Stimulated activated CD4-positive, alpha-beta T cell treated with anti-CD3 and anti-CD28 coated beads, Interleukin-1b, Interleukin-23, amount 100 ng/mL, for 4 hours (primary cell): ENCODE data around the gene RBMS3.
A peak's percentile ranks its signal among the peaks of the same experiment; 100 is the strongest.

Source experiments
- DNase-seq, 2 donors: peaks; one replicate each; pipeline ENCODE4 v3.0.0-alpha.2; 2020; ENCODE audit warnings: low read depth in 2 of 2

Gene RBMS3

GRCh38 chr3:29936766-29937165 is 655.9 kb downstream of the RBMS3 start:
- DNase-seq: no peak

- DNase-seq: no peak
Observed at GRCh38 chr3:29937185-29937584, 656.3 kb downstream of the RBMS3 start.

DNA sequence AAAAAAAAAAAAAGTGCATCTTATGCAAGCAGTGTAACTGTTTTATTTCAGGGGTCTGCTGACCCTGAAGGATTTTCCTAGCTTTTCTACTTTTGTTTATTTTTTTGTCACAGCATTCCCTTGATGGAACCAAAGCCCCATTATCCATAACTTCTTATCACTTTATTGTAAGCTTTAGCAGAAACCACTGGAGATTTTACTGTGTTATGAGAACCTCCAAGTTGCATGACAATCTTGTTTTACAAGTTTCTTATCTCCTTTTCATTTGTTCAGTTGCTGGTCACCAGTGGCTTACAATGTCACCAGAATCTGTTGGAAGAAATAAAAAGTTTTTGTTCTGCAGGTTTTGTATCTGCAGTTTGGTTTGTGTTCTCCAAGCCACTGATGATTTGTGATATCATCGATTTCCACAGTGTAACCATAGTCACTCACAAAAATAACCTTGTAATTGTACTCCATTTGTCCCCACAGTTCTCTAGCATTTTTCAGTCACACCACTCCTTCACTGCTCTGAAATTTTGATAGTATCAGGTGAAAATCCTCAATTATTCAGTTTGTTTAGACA is 660.0 kb downstream of the RBMS3 start:
- no peak for DNase-seq

GRCh38 chr3:29942297-29942696 is 661.4 kb downstream of the RBMS3 start:
- DNase-seq: no peak

DNA sequence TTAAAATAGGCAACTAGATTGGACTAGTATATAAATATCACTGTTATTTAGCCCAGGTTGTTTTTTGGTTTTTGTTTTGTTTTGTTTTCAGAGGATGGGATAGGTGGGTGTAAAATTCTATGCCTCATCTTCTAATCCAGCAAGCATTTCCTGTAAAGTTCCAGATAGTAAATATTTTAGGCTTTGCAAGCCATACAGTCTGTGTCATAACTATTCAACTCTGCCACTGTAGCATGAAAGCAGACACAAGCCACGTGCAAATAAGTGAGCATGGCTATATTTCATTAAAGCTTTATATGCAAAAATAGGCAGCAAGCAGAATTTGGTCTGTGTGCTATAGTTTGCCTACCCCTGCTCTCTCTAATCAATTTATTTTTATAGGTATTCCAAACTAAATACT is 668.3 kb downstream of the RBMS3 start:
- no peak for DNase-seq

GRCh38 chr3:29949940-29950616 is 669.2 kb downstream of the RBMS3 start:
- DNase-seq: no peak

DNA sequence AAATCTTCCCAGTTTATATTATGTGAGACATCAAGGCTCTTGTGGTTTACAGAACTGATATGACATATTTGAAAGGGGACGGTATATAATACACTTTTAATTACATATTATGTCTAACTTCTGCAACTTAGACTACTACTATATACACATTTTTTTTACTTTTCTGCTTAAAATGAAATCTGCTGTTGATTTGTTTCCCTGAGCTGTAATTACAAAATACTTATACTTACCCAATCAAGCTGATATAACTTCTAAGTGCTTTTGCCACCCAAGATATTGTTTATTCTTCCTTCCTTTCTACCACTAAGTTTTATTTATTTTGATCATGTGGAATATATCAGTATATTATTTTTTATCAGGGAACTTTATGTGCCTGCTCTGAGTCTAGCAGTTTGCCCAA is 671.6 kb downstream of the RBMS3 start:
- DNase-seq: no peak

GRCh38 chr3:29955413-29955812 is 674.5 kb downstream of the RBMS3 start:
- DNase-seq: no peak

DNA sequence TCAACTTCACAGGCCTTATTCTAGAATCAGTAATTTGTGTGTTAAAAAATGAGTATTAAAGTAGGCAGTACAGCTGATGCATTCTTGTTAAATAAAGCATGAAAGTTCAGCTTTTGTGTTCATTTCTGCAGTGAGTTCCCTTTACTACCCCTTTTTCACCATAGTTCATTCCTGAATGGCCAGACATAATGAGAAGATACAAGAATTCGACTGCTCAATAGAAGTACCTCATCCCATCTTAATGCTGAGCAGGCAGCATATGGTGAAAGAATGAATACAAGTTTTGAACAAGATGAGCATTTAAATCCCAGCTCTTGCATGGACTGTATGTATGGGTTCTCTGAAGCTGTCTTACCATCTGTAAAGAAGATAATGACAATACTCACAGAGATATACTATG is 677.9 kb downstream of the RBMS3 start:
- no peak for DNase-seq

GRCh38 chr3:29971895-29972294 is 691.0 kb downstream of the RBMS3 start:
- no peak for DNase-seq

DNA sequence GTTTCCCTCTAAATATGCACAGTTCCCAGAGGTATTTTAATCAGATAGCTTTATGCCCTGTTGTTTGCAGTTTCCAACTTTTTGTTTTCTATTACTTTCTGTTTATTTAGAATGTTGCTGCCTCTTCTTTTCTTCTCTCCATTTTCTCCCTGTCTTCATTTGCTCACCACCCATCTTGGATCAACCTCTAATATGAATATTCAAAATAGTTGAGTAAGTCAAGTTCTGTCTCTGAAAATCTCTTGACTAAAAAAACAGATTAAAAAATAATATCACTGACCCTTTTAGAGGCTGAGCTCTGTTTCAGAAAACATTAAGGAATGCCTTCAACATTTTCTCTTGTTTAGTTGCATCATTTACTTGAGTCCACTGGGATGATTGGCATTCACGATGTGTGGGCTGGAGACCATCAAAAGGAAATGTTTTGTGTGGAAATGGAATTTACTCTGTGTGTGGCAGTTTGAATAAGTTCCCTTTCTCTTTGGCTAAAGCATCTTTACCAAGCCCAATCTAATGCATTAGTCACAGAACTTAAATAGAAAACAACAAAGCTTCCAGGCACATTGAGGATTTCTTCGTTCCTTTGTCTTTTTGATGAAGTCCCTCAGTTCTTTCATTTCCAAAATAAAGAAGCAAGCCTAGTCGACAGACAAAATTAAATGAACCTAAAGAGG is 691.6 kb downstream of the RBMS3 start:
- no peak for DNase-seq

GRCh38 chr3:29973763-29974162 is 692.9 kb downstream of the RBMS3 start:
- no peak for DNase-seq

GRCh38 chr3:29976871-29977270 is 696.0 kb downstream of the RBMS3 start:
- no peak for DNase-seq

- DNase-seq: no peak
Observed at GRCh38 chr3:29977360-29977759, 696.5 kb downstream of the RBMS3 start.

- no peak for DNase-seq
Observed at GRCh38 chr3:29978036-29978435, 697.2 kb downstream of the RBMS3 start.

- DNase-seq: no peak
Observed at GRCh38 chr3:29991198-29991597, 710.3 kb downstream of the RBMS3 start.

GRCh38 chr3:30002797-30003196 is 721.9 kb downstream of the RBMS3 start:
- no peak for DNase-seq

DNA sequence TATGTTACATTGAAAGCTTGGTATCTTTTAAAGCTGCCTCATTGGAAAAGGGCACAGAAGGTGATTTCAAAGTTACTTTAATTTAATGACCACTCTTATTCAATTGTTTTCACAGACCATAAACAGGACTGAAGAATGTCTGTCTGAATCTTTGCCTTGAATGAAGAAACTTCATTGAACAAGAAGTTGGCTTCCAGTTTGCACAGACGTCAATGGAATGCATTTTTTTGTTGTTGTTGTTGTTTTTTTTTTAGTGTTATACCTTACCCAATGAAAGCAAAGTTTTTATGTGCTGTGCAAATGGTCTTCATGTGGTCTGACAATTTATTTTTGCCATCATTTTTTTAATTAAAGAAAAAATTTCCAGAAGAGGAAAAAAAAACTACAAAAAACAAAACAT is 722.9 kb downstream of the RBMS3 start:
- DNase-seq: no peak

DNA sequence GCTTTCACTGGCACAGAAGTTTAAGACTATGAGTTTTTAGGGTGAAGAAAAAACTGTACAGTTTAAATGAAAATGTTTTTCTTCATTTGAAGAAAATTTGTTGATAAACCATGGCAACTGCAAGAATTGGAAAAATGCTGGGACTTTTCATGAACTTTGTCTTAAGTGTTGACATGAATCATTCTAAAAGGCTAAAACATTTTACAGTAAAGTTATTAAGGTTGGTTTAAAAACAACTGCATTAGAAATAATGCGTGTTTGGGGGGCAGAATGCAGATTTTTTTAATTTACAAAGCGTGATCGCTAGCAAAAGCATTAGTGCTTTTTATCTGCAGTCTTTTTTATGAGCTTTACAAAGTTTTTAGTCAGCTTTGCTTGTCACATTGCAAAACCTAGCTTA is 723.6 kb downstream of the RBMS3 start:
- DNase-seq: no peak

- DNase-seq: no peak
Observed at GRCh38 chr3:30006111-30006510, 725.2 kb downstream of the RBMS3 start.

DNA sequence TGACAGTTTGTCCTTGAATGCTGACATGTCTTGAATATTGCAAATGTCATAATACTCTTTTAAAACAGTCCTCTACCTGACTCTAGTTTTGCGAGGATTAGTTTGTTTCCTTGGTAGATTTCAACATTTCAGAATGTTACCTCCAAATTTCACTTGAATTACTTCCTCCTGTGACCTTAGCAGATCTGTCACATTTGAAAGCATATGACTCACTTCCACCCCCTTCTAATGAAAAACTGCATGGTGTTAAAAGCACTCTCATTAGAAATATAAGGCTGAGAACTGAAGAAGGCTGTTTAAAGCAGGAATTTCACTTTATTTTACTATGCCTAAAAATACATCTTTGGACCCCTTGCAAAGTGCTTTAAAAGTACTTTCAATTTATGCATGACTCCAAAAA is 726.8 kb downstream of the RBMS3 start:
- DNase-seq: no peak

DNA sequence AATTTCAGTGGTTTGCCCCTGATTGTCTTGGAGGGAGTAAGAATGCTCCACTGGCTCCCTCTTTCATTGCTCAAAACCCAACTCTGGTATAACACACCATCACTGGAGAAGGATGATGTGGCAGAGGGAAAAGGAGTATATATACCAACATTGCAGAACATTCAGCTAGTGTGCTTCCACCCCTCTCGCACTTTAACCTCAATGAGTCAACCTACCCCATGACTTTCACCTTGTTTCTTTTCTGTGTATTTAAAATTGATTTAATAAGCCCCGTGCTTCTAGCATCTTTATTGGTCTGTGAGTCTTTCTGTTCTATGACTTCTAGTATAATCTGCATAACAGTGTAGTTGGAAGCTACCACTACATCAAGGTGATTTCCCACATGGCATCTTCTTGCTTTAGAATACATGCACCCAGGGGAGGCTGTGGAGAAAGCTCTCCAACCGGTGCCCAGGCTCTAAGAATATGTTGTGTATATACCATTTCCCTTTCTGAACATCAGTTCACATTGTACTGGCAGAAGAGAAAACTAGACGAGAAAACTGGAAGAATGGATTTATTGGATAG is 730.4 kb downstream of the RBMS3 start:
- DNase-seq: no peak

GRCh38 chr3:30012941-30013543 is 732.2 kb downstream of the RBMS3 start:
- DNase-seq: peak; percentile 25 to 33
